Ascending aorta (tissue), 2 donors: ENCODE data around the gene HPS6. TPM values are rescaled to one million over a fixed set of nuclear protein-coding genes. Genes with fewer than 3 reads are reported as not detected.
"Not testable (repeated sequence)": the region's sequence is repeated elsewhere in the genome, so short reads cannot be mapped to it uniquely, and the experiment has no call there.

ENCODE experiments used
- DNase-seq, 2 donors: peaks; one replicate each; pipeline ENCODE4 v3.0.0-alpha.2; 2019; ENCODE audit warnings: low spot score in 2 of 2
- H3K27ac ChIP-seq, 2 donors: fragments of 200-600 bp; sonication (generic); one replicate each; pipeline ENCODE4 v1.5.1; 2016 to 2017; ENCODE audit warnings: mild to moderate bottlenecking in 1 of 2
- H3K27me3 ChIP-seq: fragments of 200-600 bp; sonication (generic); one replicate; pipeline ENCODE4 v1.5.1; 2017
- H3K36me3 ChIP-seq, 2 donors: fragments of 200-600 bp; sonication (generic); one replicate each; pipeline ENCODE4 v1.5.1; 2016
- H3K4me1 ChIP-seq, 2 donors: fragments of 200-600 bp; sonication (generic); one replicate each; pipeline ENCODE4 v1.5.1; 2016 to 2017; ENCODE audit warnings: mild to moderate bottlenecking in 1 of 2
- H3K4me3 ChIP-seq, 2 donors: fragments of 200-600 bp; sonication (generic); one replicate each; pipeline ENCODE4 v1.5.1; 2016 to 2017; ENCODE audit warnings: mild to moderate bottlenecking in 1 of 2
- H3K9me3 ChIP-seq, 2 donors: fragments of 200-600 bp; sonication (generic); one replicate each; pipeline ENCODE4 v1.5.1; 2016
- intact Hi-C: fragments of 100-400 bp; cut with DNase I; formaldehyde crosslinking; loops from one replicate; pipeline ENCODE4 v1.15.1; 2023
- total RNA-seq: library from RNA; depleted of rRNA; stranded (reverse); fragments of >200 nt; gene quantifications from one replicate; pipeline ENCODE4 v1.1.0, GENCODE V29; 2016
- TF ChIP-seq, protein P1 (sequence below), 3 experiments: fragments of 200-600 bp in 2 of 3; fragments of 450-650 bp in 1 of 3; sonication (generic) in 2 of 3; IDR thresholded peaks; one replicate each; pipeline ENCODE4 v1.5.1; 2016 to 2019; ENCODE audit warnings: antibody characterized with exemption in 3 of 3, mild to moderate bottlenecking in 1 of 3, moderate library complexity in 1 of 3

The HPS6 gene
- total RNA-seq, 1 donor from 2014 or later, result 39.9 TPM

DNA sequence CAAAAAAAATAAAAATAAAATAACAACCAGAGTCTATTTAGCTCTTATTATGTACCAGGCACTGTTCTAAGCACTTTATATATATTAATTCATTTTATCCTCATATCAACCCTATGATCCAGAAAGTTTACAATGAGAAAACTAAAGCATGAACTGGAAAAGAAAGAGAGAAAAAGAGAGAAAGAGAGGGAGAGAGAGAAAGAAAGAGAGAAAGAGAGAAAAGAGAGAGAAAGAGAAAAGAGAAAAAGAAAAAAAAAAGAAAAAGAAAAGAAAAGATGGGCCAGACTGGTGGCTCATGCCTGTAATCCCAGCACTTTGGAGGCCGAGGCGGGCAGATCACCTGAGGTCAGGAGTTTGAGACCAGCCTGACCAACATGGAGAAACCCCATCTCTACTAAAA is 19.1 kb upstream of the HPS6 start:
- Histone ChIP-seq H3K27ac (no peak overlapping the region), H3K36me3 (no peaks in the 10 kb centered on the region), H3K9me3 (no peaks in the 10 kb centered on the region), H3K4me3 (no peak overlapping the region), H3K27me3 (no peaks in the 10 kb centered on the region), H3K4me1 (no peaks in the 10 kb centered on the region)
- no peak for DNase-seq
- intact Hi-C loops, result no loop called here
- TF ChIP-seq, protein P1, sequence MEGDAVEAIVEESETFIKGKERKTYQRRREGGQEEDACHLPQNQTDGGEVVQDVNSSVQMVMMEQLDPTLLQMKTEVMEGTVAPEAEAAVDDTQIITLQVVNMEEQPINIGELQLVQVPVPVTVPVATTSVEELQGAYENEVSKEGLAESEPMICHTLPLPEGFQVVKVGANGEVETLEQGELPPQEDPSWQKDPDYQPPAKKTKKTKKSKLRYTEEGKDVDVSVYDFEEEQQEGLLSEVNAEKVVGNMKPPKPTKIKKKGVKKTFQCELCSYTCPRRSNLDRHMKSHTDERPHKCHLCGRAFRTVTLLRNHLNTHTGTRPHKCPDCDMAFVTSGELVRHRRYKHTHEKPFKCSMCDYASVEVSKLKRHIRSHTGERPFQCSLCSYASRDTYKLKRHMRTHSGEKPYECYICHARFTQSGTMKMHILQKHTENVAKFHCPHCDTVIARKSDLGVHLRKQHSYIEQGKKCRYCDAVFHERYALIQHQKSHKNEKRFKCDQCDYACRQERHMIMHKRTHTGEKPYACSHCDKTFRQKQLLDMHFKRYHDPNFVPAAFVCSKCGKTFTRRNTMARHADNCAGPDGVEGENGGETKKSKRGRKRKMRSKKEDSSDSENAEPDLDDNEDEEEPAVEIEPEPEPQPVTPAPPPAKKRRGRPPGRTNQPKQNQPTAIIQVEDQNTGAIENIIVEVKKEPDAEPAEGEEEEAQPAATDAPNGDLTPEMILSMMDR (IDR thresholded peaks at IDR 0.05), result no peak

DNA sequence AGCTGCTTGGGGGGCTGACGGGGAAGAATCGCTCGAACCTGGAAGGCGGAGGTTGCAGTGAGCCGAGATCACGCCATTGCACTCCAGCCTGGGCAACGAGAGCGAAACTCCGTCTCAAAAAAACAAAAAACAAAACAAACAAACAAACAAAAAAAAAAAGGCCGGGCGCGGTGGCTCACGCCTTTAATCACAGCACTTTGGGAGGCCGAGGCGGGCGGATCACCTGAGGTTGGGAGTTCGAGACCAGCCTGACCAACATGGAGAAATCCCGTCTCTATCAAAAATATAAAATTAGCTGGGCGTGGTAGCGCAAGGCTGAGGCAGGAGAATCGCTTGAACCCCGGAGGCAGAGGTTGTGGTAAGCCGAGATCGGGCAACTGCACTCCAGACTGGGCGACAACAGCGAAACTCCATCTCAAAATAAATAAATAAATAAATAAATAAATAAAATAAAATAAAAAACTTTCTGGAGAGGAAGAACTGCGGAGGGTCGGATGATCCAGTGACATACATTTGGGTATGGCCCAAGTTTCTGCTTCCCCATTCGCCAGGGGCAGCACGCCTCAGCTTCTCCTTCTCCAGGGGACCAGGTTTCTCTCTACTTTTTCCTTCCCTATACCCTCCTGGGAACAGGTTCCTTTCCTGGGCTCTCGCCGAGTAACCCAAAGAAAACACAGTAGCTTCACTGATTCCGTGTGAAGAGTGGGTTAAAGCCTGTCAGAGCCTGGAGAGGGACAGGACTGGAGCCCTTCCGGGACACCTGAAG is 10.1 kb upstream of the HPS6 start:
- not testable (repeated sequence) for H3K36me3 ChIP-seq, H3K9me3 ChIP-seq, H3K27me3 ChIP-seq, DNase-seq
- H3K27ac ChIP-seq, result peak overlapping the region; percentile 92 to 93
- H3K4me1 ChIP-seq, result peaks cover 0 to 13% of the 10 kb centered on the region in 2 donors
- peak overlapping the region; percentile 84 to 85 for H3K4me3 ChIP-seq
- intact Hi-C loops, result loop anchor here (5.0 to 10.0 kb wide), 2 partner anchors 77 to 990 kb away; partner anchors contain the start of genes KAZALD1 and PPRC1

DNA sequence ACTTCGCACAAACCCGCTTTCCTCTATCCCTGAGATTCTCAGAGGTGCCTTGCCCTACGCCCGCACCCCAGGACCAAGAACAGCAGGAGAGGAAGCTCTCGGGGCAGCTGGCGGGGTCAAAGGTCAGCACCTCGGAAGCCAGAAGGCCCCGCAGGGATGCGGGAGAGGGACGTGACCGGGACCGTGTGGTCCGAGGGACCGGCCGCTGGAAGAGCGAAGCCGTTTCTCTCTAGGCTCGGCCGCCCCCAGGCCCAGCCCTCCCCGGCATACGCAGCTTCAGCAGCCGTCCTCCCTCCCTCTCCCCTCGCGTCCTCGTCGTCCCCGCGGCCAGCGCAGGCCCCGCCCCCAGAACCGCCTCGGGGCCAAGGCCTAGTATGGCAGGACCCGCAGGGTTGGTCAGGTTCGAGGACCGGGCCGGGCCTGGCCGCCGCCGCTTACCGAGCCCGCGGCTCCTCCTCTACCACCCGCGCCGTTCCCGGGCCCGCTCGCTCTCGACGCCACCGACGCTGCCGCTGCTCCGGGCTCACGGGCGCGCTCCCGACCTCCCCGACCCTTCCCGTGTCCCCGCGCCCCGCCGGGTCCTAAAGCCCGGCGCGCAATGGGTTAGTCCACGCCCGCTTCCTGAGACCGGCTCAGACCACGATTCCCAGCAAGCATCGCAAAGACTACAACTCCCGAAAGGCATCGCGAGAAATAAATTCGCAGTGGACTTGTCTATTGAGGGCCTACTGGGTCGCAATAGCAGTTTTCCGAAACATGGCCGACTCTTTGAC is 9.3 kb upstream of the HPS6 start, which contains the start of gene ARMH3:
ARMH3 (minus strand) TSS at position 527 of the 773 bp plus-strand sequence. CDS start 16,059 bp downstream, outside the sequence.
- intact Hi-C loops, result loop anchor here (1.0 to 10.0 kb wide), 4 partner anchors 9 to 991 kb away; partner anchors contain the start of genes HPS6, KAZALD1, OGA and PPRC1

DNA sequence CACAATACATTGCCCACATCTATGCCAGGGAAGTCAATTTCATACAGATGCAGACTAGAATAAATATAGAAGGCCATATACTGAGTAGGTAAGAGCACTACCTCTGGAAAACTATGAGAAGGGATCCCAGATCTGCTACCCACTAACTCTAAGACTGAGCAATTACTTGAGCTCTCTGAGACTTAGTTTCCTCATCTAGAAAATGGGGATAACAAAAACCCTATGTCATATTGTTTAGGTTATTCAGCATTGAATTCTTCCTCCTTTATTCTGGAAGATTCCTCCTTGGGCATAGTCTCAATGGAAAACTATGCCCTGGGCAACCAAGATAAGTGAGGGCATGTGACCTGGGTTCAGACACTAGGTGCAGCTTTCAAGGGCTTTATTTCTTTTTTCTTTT is 5.2 kb upstream of the HPS6 start:
- no peak overlapping the region for H3K27ac ChIP-seq
- no peaks in the 10 kb centered on the region for H3K9me3 ChIP-seq
- peaks cover 0 to 4% of the 10 kb centered on the region in 2 donors for H3K4me1 ChIP-seq
- TF ChIP-seq, protein P1 (IDR thresholded peaks at IDR 0.05), result no peak
- intact Hi-C loops, result loop anchor here (5.0 to 10.0 kb wide), 2 partner anchors 72 to 995 kb away; partner anchors contain the start of genes KAZALD1 and PPRC1
- H3K4me3 ChIP-seq, result no peak overlapping the region
- no peaks in the 10 kb centered on the region for H3K27me3 ChIP-seq
- DNase-seq, result no peak
- no peaks in the 10 kb centered on the region for H3K36me3 ChIP-seq

More for the DNA sequence above, 9.3 kb upstream of the HPS6 start, which contains the start of gene ARMH3:
- TF ChIP-seq, protein P1 (IDR thresholded peaks at IDR 0.05), result no peak
- Histone ChIP-seq H3K4me1 (peaks cover 0 to 13% of the 10 kb centered on the region in 2 donors), H3K27me3 (no peaks in the 10 kb centered on the region), H3K27ac (peak within 1 kb of the TSS; percentile 92 to 93), H3K4me3 (peak within 1 kb of the TSS; percentile 84 to 85), H3K9me3 (no peaks in the 10 kb centered on the region), H3K36me3 (no peaks in the 10 kb centered on the region)
- DNase-seq, result peak; percentile 79 to 97

DNA sequence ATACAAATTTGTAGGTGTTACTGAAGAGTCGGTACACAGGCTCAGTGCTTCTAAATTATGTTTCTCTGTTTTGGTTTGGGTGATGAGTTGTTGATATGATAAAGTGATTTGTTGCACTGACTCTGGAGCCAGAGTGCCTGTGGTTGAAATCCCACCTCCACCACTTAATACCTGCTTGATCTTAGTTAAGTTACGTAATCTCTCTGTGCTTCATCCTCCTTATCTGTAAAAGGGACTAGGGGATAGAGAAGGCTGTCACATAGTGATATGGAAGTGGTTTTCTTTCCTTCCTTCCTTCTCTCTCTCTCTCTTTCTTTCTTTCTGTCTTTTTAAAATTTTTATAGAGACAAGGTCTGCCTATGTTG is 664 bp upstream of the HPS6 start:
- Histone ChIP-seq H3K9me3 (no peaks in the 10 kb centered on the region), H3K27ac (peak overlapping the region; percentile 89 to 93), H3K4me1 (peaks cover 16 to 23% of the 10 kb centered on the region in 2 donors), H3K4me3 (peak overlapping the region; percentile 76 to 94), H3K36me3 (peaks cover 3 to 9% of the 10 kb centered on the region in 2 donors), H3K27me3 (no peaks in the 10 kb centered on the region)
- TF ChIP-seq, protein P1 (IDR thresholded peaks at IDR 0.05), result no peak
- intact Hi-C loops, result loop anchor here (2.0 kb wide), 1 partner anchor 54 kb away; no protein-coding TSS in a partner anchor
- no peak for DNase-seq
